ENCODE results near the gene TSBP1. TPM values are rescaled to one million over a fixed set of nuclear protein-coding genes. Genes with fewer than 3 reads are reported as not detected.

The TSBP1 gene
- total RNA-seq, 2 donors from 2014 or later, result not detected

DNA sequence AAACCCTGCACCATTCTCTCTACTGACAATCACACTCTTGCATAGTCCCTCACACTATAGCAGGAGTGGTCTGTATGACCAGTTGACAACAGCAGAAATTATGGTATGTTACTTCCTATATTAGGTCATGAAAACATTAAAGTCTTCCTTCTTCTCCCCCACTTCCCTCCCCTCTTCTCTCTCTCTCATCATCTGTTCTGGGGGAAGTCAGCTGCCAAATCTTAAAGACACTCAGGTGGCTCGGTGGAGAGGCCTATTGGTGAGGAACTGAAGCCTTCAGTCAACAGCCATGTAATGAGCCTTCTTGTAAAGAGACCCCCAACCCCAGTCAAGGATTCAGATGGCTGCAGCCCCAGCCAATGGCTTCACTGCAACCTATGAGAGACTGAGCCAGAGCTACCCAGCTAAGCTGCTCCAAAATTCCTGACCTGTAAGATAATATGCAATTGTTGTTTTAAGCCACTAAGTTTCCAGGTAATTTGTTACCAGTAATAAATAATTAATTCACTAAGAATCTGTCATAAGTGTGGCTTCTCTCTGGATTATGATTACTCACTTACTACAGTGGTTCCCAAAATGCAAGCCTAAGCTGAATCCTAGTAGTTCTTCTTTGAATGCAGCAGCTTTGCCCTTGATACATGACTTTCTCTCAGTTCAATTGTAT is 11.2 kb upstream of the TSBP1 start:
- TF ChIP-seq, protein P1, sequence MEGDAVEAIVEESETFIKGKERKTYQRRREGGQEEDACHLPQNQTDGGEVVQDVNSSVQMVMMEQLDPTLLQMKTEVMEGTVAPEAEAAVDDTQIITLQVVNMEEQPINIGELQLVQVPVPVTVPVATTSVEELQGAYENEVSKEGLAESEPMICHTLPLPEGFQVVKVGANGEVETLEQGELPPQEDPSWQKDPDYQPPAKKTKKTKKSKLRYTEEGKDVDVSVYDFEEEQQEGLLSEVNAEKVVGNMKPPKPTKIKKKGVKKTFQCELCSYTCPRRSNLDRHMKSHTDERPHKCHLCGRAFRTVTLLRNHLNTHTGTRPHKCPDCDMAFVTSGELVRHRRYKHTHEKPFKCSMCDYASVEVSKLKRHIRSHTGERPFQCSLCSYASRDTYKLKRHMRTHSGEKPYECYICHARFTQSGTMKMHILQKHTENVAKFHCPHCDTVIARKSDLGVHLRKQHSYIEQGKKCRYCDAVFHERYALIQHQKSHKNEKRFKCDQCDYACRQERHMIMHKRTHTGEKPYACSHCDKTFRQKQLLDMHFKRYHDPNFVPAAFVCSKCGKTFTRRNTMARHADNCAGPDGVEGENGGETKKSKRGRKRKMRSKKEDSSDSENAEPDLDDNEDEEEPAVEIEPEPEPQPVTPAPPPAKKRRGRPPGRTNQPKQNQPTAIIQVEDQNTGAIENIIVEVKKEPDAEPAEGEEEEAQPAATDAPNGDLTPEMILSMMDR (IDR thresholded peaks at IDR 0.05), result no peak
- no peak for TF ChIP-seq POLR2A (IDR thresholded peaks at IDR 0.05)
- Histone ChIP-seq H3K36me3 (replicated peaks in 1 of 2; ENCODE audit: insufficient read depth in 1 of 2, low read depth in 2 of 2) (no peaks in the 10 kb centered on the region), H3K9me3 (no peaks in the 10 kb centered on the region), H3K27ac (no peak overlapping the region), H3K4me1 (no peaks in the 10 kb centered on the region), H3K27me3 (no peaks in the 10 kb centered on the region), H3K4me3 (no peak overlapping the region)
- no peak for DNase-seq
- no peak for ATAC-seq
- intact Hi-C loops (cut with DNase I), result no loop called here
- 31 to 35% methylated on average over 1 of the region's 1 CpG for WGBS, 2 donors

DNA sequence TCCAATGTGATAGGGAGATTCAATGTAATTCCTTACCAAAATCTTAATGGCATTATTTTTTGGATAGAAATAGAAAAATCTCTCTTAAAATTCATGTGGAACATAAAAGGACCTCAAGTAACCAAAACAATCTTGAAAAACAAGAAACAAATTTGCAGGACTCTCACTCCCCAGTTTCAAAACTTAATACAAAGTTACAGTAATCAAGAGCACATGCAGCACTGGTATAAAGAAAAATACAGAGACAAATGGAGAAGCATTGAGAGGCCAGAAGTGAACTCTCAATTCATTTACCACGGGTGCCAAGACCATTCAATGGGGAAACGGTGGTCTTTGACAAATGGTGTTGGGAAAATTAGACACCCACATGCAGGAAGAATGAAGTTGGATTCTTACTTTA is 7.8 kb upstream of the TSBP1 start:
- intact Hi-C loops (cut with DNase I), result no loop called here
- no peaks in the 10 kb centered on the region for H3K9me3 ChIP-seq
- H3K27me3 ChIP-seq, result no peaks in the 10 kb centered on the region
- DNase-seq (no peak), ATAC-seq (no peak)
- H3K4me1 ChIP-seq, result no peaks in the 10 kb centered on the region
- H3K36me3 ChIP-seq (replicated peaks in 1 of 2; ENCODE audit: insufficient read depth in 1 of 2, low read depth in 2 of 2), result no peaks in the 10 kb centered on the region
- WGBS, 2 donors, result 54 to 56% methylated on average over 2 of the region's 2 CpGs
- H3K4me3 ChIP-seq, result no peak overlapping the region
- TF ChIP-seq POLR2A (IDR thresholded peaks at IDR 0.05), result no peak
- TF ChIP-seq, protein P1 (IDR thresholded peaks at IDR 0.05), result no peak
- no peak overlapping the region for H3K27ac ChIP-seq

DNA sequence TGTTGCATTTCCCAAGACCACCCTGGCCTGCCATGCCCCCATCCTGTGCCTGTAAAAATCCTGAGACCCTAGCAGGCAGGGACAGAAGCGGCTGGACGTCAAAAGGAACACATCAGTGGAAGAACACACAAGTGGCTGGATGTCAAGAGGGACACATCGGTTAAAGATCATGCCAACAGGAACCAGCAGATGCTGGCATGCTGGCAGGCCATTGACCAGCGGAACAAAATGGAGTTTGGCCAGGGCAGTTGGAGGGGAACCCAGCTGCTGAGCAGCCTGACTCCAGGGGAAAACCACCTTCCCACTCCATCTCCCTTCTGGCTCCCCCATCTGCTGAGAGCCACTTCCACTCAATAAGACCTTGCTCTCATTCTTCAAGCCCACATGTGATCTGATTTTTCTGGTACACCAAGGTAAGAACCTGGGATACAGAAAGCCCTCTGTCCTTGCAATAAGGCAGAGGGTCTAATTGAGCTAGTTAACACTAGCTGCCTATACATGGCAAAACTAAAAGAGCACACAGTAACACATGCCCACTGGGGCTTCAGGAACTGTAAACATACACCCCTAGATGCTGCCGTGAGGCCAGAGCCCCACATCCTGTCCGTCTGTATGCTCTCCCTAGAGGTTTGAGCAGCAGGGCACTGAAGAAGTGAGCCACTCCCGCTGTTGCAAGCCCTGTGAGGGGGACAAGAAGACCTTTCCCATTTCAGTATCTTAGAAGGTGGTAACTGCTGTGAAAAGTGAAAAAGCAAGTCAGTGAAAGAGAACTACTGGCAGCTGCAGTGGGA is 4.2 kb upstream of the TSBP1 start:
- Histone ChIP-seq H3K36me3 (replicated peaks in 1 of 2; ENCODE audit: insufficient read depth in 1 of 2, low read depth in 2 of 2) (no peaks in the 10 kb centered on the region), H3K4me1 (no peaks in the 10 kb centered on the region), H3K27me3 (no peaks in the 10 kb centered on the region), H3K9me3 (no peaks in the 10 kb centered on the region), H3K27ac (no peak overlapping the region), H3K4me3 (no peak overlapping the region)
- no peak for DNase-seq
- ATAC-seq, result no peak
- intact Hi-C loops (cut with DNase I), result no loop called here
- TF ChIP-seq, protein P1 (IDR thresholded peaks at IDR 0.05), result no peak
- WGBS, 2 donors, result 86 to 90% methylated on average over 7 of the region's 7 CpGs

DNA sequence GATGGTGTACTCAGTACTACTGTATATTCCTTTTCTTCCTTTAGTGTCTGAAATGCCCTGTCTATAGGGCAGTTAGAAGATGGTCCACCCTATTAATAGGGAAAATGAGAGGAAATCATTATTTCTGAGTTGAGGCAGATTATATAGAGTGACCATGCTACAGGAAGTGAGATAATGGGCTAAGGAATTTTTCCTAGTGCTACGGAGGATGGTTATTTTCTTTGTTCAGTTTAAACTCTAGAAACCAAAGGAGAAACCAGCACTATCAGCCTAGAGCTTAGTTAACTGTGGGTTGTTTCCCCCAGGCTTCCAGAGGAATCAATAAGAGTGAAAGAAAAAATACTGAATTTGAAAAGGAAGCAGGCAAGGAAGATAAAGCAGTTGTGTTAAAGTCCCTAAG is 474 bp downstream of the TSBP1 start:
- TF ChIP-seq, protein P1 (IDR thresholded peaks at IDR 0.05), result no peak
- no peak for TF ChIP-seq POLR2A (IDR thresholded peaks at IDR 0.05)
- WGBS, 2 donors, result 37 to 42% methylated on average over 1 of the region's 1 CpG
- Histone ChIP-seq H3K27ac (no peak overlapping the region), H3K36me3 (replicated peaks in 1 of 2; ENCODE audit: insufficient read depth in 1 of 2, low read depth in 2 of 2) (no peaks in the 10 kb centered on the region), H3K9me3 (no peaks in the 10 kb centered on the region), H3K27me3 (no peaks in the 10 kb centered on the region), H3K4me1 (no peaks in the 10 kb centered on the region), H3K4me3 (no peak overlapping the region)
- DNase-seq (no peak), ATAC-seq (no peak)
- intact Hi-C loops (cut with DNase I), result no loop called here

All from body of pancreas (tissue), 4 donors.